NCI-H2227 (cell line): Measurements from ENCODE around the gene TREX2.
A peak's percentile ranks its signal among the peaks of the same experiment; 100 is the strongest.

Experiments
- DNase-seq: peaks from one replicate; lab custom pipeline; 2025; ENCODE audit not compliant: unreplicated experiment; lab: John Stamatoyannopoulos, UW

Gene TREX2, protein sequence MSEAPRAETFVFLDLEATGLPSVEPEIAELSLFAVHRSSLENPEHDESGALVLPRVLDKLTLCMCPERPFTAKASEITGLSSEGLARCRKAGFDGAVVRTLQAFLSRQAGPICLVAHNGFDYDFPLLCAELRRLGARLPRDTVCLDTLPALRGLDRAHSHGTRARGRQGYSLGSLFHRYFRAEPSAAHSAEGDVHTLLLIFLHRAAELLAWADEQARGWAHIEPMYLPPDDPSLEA

DNA sequence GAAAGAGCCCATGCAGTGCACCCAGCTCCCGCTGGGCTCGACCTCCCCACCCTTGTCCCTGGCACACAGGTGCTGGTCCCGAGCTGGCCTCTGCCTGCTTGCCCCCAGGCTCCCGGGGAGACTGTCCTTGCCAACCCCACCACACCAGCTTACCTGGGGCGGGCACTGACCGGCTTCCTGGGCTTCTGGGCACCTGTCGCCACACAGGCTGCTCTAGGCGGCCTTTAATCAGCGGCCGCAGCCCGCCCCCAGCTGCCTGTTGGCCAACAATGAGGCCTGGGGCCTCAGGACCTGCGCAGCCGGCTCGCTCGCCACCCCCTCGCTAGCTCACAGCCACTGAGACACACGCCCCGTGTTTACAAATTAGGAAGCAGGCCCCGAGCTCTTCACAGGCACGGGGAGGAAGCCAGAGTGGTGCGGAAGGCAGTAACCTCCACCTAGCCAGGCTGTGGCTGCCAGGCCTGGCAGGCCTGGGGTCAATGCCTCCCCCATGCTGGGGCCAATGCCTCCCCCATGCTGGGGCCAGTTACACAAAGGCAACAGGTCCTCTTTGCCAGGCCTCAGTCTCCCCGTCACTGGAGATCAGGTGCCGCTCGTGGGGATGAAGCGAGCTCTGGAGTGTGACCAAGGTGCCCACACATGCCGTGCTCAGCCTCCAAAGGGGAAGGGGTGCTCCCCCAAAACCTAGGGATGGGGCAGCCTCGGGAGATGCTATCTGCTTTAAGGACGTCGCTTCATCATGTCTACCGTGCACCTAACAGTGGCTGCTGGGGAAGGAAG, at the start of gene TREX2:
Gene TREX2 (minus strand): TSS at position 201 of the 780 bp plus-strand sequence. CDS start 626 bp downstream, outside the sequence.
- DNase-seq = no peak

DNA sequence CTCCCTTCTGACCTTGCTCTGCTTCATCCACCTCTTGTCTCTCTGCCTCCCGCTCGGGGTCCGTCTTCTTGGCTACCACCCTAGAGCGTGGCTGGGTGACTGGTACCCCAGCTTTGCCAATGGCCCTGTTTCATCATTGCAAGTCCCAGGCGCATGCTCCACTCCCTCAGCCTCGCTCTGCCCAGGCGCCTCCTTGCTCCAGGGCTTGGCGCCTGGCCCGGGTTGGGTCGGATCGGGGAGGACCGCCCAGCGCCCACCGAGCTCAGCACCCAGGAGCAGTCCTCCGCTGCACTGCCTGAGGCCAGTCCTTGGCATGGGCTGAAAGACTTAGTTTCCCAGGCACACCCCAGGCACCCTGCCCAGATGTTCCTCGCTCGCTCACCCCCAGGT, 49.5 kb upstream of the TREX2 start:
- no peak for DNase-seq

DNA sequence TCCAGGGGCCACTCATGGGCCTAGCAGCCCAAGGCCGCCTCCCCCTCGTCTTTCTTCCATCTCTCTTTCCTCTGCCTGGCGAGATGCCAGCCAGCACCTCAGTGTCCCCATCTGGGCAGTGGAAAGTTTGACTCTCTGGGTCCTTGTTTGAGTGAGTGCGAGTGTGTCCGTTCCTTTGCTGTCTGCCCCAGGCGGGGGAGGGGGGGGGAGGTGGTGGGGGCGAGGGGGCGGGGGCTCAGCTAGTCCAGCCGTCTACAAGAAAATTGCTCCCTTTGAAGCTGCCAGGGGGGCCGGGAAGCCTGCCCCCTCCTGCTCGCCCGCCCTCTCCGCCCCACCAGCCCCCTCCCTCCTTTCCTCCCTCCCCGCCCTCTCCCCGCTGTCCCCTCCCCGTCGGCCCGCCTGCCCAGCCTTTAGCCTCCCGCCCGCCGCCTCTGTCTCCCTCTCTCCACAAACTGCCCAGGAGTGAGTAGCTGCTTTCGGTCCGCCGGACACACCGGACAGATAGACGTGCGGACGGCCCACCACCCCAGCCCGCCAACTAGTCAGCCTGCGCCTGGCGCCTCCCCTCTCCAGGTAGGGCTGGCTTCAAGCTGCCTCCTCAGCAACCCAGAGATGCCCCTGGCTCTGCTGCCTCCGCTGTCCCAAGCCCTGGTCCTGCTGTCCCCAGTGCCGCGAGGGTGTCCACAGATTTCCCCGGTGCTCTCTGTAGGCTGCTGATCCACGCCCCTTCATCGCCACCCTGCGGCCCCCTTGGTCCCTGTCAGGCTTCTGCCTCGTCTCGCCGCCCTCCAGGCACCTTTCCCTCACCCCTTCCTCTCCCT, 48.9 kb upstream of the TREX2 start, which contains the start of gene BGN:
Gene BGN (plus strand): TSS at position 440 of the 821 bp plus-strand sequence. CDS start 9,652 bp downstream, outside the sequence.
- peak; percentile 47 for DNase-seq

DNA sequence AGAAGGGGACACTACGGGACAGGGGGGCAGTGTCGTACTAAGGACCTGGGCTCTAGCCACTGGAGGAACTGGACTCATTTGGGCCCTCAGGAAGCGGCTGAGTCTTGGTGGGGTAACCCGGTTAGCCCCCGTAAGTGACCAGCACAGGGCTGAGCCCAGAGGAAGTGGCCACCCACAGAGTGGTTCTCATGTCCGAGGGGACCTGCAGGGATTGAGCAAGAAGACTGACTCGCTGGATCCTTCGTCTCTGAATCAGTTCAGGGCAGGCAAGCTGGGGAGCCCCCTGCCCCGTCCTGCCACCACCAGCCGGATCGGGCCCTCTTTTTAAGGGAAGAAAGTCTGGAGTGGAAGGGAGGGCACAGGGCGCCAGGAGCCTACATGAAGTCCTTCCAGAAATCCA, 48.2 kb upstream of the TREX2 start:
- DNase-seq = no peak

DNA sequence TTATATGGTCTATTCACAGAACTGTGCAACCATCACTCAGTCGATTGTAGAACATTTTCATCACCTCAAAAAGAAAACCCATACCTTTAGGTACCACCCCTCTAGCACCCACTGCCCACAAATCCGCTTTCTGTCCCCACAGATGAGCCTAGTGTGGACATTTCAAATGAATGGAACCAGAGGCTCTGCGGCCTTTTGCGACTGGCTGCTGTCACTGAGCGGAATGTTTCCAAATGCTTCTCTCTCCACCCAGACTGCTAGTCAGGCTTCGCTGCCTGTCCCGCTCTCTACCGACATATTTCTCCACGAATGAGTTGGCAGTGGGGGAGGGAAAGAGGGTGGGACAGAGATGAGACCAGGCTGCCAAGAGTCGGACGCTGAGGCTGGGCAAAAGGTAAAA, 47.2 kb upstream of the TREX2 start:
- DNase-seq = no peak

DNA sequence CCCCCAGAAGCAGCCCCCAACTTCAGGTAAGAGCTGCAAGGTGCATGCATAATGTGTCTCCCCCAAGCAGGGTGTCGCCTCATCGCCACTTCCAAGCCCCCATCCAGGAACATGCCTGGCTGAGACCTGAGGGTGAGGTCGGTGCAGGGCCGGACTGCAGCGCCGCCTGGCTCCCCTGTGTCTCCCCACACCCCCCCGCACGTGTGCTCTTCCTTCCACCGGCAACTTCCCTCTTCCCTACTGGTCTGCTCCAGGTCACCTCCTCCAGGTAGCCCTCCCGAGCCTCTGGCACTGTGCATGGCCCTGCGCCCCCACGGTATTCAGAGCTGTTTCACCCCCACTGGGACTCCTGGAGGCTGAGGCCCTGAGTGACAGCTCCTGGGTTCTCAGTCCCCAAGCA, 46.7 kb upstream of the TREX2 start:
- DNase-seq = no peak

DNA sequence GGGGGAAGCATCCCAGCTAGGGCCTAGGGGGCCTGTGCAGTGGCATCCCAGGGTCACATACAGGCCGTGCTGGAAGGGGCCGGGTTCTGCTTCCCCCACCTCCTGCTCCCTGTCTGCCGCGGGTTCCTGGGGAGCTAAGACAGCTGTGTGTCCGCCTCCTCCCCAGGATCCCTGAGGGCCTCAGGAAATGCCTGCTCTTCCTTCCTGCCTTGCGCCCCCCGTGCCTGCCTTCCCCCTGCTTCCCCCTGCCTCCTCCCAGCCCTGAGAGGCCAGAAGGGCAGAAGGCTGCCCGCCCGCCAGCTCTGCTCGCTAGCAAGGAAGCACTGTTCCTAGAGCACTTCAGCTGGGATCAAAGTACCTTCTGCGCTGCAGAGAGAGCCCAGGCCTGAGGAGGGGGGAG, 46.1 kb upstream of the TREX2 start:
- DNase-seq = no peak

DNA sequence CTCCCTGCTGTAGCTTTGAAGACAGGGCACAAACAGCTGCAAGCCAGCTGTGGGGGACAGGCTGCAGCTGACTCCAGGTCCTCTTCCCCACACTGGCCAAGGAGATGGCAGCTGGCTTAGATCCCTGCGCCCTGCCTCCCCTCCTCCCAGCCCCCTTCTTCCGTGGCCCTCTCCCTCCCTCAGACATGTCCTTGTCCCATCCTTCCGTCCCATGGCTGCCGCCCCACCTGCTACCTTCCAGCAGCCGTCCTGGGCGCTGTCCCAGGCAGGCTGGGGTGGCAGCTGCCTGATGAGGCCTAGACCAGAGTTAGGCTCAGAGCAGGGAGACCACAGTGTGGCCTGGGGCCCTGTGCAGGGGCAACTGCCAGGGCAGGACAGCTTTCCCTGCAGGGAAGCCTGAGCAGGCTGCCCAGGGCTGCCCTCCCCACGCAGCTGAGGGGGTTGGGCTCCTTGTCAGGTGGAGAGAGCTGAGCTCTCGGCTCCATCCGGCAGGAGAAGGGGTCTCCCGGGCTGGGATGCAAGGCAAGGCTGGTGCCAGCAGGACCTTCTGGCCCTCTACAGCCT, 45.6 kb upstream of the TREX2 start:
- DNase-seq = peak; percentile 19

DNA sequence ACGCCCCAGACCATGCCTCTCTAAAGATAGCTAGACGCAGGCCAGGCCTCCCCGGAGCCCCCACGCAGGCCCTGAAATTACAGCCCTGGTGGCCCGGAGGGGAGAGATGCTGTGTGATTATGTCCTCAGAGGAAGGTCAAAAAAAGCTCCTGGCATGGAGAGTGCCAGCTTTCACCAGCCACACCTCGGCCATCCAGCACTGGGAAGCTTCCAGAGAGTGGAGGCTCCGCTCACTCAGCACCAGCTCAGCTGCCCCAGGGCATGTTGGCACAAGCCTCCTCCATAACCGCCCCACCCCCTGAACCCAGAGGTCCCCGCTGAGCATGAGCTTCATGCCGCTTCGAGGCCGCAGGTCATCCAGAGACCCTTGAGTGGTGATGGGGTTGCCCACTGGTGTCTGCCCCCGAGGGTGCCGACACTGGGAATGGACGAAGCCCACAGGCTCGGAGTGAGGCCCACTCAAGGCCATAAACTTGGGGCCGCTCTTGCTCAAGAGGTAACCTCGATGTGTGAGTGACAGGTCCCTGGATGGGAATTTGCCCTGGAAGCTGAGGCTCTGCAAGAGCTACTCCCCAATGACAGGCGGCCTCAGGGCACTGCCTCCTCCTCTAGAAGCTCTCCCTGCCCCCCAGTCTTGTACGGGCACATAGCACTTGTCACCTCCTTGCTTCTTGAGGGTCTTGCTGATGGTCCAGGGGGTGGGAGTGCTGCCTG, 44.5 kb upstream of the TREX2 start:
- DNase-seq = no peak

DNA sequence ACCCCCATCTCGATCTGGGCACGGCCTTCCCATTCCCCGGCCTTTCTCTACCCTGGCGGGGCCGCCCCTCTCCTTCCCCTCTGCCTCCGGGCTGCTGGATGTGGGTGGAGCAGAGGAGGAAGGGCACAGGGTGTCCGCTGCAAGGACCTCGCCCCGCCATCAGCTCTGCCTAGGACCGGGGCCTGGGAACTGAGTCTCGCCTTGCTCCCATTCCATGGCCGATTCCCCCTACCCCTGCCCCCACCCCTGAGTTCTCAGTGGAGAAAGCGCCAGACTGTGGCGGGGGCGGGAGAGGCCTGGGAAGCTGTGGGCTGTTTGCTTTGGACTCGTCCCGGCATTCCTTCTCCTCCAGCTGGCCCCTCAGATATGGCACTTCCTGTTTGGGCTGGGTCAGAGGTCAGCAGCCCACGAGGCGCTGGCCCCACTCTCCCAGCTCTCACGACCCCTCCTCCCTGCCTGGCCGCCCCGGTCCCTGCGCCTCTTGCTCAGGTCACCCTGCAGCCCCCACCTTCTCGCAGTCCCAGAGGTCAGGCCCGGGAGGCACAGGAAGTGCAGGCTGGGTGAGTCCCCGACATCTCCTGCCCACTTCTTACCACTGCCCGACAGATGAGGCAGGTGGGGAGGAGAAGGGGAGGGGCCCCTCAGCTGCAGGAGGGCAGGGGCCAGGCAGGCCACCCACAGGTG, 42.5 kb upstream of the TREX2 start:
- DNase-seq = no peak

DNA sequence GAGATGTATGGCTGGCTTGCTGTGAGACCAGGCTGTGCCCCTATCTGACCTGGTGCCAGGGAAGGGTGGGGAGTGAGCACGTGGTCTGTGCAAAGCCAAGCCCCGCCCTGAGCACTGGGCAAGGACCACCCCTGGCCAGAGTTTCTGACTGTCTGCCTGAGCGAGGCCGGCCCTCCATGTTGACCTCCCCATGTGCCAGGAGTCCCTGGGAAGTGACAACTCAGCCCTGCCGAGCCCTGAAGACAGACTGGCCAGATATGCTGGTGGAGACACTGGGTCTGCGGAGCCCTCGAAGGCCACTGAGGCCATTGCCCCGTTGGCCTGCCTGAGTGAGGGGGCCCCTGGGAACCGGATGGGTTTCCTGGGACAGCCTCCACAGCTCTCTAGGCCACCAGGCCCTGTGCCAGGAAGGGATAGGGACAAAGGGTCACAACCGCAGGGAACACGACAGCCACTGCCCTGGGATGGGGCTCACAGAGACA, 41.8 kb upstream of the TREX2 start:
- DNase-seq = no peak

DNA sequence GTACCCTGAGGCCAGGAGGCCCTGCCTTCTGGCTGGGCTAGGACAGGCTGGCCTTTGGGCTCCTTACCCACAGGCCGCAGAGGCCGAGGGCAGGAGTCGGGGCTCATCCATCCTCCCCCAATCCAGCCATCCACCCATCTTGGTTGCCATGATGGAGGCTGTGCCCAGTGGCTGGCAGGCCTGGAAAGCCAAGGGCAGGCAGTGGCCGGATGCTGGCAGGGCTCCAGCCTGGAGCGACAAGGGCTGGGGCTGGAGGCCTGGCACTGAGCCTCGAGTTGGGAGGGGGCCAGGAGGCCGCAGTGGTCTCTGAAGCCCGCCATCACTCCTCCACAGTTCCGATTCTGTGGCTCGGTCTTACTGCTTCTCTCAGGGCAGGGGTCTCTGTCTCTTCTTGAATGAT, 40.3 kb upstream of the TREX2 start:
- DNase-seq = no peak

DNA sequence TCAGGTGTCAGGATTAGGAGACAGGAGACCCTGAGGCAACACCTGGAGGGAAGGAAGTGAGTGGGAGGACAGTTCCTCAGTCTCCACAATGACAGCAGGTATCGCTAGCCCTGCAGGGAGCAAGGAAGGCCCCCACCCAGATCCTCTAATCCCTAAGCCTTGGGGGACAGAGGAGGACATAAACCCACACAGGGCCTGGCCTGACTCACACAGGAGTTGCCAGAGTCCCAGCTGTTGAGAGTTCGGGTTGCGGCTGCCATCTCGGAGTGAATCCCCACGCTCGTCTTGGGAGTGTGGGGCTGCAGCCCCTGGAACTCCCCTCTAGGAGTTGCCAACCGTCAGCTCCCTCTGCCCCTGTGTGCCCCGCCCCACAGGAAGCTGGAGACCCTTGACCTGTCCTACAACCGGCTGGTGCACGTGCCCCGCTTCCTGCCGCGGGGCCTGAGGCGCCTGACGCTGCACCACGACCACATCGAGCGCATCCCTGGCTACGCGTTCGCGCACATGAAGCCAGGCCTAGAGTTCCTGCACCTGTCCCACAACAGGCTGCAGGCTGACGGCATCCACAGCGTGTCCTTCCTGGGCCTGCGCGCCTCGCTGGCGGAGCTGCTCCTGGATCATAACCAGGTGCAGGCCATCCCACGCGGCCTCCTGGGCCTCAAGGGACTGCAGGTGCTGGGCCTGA, 39.7 kb upstream of the TREX2 start:
- no peak for DNase-seq

DNA sequence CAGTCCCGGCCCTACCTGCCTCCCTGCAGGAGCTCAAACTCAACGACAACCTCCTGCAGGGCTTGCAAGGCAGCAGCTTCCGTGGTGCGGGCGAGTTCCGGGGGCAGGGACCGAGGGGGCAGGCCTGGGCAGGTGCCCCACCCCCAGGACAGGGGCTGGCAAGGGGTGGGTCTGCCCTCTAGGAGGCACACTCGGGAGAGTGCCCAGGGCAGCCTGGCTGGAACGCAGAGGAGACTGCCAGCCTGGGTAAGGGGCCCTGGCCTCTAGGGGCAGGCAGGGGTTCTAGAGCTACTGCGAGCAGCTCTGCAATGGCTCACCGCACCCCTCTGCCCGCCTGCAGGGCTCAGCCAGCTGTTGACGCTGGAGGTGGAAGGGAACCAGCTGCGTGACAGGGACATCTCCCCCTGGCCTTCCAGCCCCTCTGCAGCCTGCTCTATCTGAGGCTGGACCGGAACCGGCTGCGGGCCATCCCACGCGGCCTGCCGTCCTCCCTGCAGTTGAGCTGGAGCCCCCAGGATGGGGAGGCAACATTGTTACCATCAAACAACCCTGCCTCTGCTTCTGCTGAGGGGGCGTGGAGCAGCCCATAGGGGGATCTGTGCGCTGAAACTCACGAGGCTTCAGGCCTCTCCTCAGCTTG, 36.6 kb upstream of the TREX2 start:
- no peak for DNase-seq

DNA sequence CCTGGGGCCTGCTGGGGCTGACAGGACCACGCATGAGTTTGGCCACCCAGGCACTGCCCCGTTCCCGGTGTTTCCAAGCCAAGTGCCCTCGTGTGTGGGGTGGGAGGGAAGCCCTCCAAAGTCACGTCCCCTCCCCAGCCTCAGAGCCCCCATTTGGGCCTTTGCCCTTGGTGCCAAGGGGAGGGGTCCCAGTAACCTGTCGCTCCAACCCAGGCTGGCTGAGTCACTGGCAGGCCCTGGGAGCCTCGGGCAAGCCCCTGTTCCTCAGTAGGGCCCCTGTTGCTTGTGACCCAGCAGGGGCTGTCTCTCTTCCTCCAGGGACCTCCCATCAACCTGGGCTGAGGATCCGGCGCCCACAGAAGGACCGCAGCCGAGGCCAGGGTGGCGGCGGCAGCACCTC, 35.2 kb upstream of the TREX2 start:
- no peak for DNase-seq

DNA sequence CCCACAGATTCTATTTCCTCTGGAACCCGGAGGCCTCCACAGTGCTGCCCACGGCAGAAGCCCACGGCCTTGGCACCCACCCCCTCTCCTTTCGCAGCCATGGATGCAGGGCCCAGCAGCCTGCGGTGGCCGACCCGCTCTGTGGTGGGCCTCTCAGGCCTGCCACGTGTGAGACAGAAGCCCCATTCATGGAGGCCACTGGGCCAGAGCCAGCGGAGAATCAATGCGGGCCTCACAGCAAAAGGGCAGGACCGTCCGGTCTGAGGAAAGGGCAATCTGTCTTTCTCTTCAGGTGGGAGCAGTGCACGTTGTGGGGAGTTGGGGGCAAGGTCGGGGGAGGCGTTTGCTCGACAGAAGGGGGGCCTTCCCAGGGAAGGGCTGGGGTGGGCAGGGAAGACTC, 32.9 kb upstream of the TREX2 start:
- no peak for DNase-seq

DNA sequence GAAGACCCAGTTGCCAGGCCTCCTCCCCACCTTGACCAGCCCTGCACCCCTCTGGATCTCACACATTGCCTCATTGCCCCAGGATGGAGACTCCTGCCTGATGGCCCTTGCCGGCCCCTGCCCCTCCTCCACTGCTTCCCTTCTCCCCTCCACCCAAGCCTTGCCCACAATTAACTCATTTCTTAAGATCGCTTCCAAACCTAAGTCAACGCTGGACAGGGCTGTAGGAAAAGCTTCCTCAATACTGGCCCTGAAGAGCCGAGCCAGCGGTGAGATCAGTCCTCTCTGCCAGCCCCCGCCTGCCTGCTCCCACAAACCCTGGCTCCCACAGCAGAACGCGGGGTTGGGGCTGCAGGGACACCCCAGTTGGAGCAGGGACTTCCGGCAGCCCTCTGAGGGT, 32.0 kb upstream of the TREX2 start:
- DNase-seq = no peak

DNA sequence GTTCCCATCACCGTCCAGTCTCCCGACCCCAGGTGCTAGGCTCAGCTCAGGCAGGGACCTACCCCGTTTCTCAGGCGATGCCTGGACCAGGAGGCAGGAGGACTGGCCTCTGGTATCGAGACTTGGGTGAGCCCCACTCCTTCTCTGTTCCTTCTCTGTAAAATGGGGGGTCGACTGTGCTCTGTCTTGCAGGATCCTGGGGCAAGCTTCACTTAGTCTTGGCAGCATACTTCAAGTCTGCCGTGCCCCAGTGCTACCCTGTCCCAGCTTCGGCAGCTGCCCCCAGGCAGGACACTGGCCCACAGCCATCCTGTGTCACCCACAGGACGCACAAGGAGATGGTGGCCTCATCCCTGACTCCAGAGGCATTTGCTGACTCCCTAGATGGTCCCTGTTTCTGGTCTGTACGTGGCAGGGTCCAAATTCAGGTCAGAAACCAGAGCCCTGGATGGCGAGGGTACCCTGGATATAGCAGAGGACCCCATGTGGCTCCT, 31.6 kb upstream of the TREX2 start:
- DNase-seq = no peak
